Kidney glomerular epithelial cell (primary cell): ENCODE results near the gene PPFIA4.

Experiments used
- DNase-seq: peaks from one replicate; lab custom pipeline; 2025; lab: John Stamatoyannopoulos, UW

Gene PPFIA4

DNA sequence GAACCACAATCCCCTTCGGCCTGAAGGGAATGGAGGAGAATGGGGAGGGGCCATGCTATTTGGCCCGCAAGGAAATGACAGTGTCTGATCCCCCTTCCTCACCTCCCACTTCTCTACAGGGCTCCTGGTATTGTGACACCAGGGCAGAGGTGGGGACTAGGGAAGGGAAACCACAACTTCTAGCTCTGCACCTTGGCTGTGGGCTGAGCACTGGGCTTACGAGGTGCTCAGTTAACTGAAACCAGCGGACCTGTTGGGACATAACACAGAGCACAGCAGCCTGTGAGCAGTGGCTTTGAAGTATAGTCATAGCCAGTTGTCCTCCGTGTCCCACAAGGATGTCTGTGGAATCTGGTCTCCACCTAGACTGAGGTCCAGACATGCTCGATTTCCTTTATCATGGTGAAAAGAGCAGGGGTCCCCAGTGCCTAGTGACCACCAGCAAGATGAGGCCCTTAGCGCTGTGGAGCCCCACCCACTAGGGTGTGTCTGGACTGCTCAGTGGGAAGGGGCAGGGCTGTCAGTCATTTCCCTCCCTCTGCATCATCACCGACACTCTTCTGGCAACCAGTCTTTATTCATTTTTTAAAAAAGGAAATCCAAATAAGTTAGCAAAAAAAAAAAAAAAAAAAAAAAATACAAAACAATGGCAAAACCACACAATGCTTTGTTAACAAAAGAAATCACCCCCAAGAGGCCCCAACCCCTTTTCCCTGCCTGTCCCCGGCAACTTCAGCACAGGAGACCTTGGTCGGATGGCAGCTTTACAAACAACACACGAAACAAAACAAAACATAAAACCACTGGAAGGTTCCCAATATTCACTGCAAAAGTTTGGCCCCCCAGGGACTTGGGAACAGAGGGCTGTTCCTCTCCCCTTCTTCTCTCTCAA lies 56.5 kb downstream of the PPFIA4 start:
- no peak for DNase-seq

DNA sequence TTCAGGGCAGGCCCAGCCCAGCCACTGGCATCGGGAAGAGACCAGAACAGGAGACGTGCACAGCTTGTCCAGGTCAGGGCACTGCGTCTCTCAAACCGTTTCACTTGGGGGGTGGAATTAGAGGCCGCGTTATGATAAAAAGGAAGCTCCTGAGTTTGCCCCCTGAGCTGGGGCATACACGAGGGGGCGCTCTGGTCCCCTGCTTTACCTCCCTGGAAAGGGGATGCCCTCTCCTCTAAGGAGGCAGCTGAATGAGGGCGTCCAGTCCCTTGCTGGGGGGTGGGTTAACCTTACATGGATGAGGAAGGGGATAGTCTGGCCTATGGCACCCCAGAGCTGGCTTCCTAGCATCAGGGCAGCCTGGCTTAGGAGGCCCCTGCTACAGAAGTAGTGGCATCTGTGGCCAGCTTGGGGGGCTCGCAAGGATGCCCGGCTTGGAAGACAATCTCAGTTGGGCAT lies 57.2 kb downstream of the PPFIA4 start:
- no peak for DNase-seq

GRCh38 chr1:203084588-203085527 lies 58.6 kb downstream of the PPFIA4 start:
- DNase-seq, result no peak

DNA sequence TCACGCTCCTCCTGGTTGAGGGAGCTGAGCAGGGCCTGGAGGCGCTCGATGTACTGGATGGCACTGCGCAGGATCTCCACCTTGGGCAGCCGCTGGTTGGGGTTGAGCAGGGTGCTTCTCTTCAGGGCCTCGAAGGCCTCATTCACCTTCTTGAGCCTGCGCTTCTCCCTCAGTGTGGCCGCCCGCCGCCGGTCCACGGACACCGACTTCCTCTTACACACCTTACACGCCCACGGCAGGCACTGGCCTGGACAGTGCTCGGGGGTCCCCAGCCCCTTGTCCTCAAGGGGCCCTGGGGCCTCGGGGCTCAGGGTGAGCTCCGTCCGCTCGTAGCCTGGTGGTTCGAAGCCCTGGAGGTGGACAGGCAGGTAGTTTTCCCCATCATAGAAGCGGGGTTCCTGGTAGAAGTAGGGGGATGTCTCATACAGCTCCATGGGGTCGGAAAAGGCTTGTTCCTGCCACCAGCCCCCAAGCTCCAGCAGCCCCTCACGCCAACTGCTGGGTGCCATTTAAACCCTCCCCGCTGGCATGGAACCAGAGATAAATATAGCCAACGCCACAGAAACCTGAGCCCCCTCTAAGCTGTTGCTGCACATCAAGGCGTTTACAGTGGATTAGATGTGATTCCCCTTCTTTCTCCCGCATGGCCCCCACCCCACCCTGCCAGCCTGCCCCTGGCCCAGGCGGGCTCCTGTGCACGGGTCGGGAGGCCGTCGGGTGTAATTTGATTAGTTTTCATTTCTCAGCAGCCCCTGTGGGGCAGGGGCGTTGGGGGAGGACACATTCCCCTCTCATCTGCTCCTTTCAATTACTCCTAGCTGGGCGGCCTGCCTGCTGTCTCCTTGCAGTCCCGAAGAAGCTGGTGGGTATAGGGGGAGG lies 59.5 kb downstream of the PPFIA4 start, which contains the start of gene MYOG:
MYOG (minus strand) TSS at position 485 of the 879 bp plus-strand sequence; CDS start at position 434, 51 bp downstream.
- DNase-seq, result no peak

DNA sequence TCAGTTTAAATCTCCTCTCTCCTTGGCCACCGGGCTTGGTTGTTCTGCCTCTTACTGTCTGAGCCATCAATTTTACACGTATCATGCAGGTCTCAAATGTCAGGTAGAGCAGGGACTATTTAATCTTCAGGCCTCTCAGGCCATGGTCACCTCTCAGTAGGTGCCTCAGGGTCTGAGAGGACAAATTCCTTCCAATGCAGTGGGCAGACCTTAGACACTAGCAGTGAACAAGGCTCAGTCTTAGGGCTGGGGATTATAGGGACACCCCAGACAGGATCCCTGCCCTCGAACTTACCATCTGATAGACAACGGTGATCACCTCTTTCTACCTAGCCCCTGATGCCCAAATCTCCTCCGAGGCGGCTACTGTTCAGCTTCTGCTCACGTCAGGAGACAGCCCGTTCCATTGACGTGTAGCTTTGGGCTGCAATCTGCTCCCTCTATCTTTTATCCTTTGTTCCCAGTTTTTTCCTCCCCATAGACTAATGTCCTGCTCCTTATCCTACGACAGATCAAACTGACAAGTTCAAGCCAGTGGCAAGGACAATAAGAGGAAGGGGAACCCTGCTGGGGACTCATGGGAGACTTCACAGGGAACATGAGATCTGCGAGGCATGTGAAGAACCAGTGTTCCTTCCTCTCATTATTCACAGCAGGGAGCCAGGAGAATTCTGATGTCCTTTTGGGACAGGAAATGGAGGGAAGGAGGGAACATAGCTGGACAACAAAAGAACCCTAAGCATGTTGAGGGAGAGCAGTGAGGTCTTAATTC lies 60.9 kb downstream of the PPFIA4 start:
- DNase-seq, result no peak

DNA sequence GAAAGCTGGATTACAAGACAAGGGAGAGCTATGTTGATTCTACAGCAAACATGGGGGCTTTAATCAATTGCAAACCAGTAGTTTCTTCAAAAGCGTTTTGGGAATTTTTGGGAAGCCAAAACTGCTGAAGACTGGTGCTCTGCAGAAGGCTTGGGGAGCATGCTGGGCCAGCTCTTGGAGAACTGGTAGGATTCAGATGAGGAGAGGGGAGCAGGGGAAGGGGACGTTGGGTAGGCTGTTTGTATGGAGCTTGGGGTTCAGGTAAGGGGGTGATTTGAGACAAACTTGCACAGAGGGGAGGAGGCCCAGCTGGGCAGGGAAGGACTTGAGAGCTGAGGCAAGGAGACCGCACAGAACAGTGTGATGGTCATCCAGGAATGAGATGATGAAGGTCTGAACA lies 62.1 kb downstream of the PPFIA4 start:
- DNase-seq, result no peak

DNA sequence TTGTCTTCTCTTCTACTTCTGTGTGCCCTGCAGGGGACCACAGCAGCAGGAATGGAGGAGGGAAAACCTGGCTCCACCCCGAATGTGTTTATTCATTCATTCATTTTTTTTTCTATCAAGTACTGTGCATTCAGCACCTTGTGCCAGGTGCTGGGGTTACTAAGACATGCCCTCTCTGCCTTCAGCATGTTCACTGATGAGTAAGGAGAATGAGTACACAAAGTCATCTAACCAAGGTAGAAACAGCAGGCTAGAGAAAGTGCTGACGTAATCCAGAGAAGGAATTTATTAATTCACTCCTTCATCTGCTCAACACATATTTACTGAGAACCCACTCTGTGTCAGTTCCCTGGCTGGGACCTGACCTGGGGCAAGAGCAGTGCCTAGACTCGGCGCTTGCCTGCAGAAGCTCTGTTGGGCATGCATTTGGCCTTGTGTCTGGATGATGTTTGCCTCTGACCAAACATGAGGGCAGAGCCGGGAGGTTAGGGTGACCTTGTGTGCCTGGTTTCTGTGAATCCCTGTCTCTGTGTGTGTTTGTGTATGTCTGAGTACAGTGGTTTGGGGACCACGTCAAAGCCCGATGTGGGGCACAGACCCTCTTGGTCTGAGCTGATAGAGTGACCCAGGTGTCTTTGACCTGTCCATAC lies 62.8 kb downstream of the PPFIA4 start:
- no peak for DNase-seq

GRCh38 chr1:203089651-203090045 lies 63.4 kb downstream of the PPFIA4 start:
- no peak for DNase-seq

- peak; percentile 8 for DNase-seq
These were observed 64.3 kb downstream of the PPFIA4 start for GRCh38 chr1:203090421-203091198.

GRCh38 chr1:203091199-203091477 lies 64.8 kb downstream of the PPFIA4 start:
- DNase-seq, result no peak

- DNase-seq, result no peak
These were observed 65.6 kb downstream of the PPFIA4 start for GRCh38 chr1:203091761-203092330.

DNA sequence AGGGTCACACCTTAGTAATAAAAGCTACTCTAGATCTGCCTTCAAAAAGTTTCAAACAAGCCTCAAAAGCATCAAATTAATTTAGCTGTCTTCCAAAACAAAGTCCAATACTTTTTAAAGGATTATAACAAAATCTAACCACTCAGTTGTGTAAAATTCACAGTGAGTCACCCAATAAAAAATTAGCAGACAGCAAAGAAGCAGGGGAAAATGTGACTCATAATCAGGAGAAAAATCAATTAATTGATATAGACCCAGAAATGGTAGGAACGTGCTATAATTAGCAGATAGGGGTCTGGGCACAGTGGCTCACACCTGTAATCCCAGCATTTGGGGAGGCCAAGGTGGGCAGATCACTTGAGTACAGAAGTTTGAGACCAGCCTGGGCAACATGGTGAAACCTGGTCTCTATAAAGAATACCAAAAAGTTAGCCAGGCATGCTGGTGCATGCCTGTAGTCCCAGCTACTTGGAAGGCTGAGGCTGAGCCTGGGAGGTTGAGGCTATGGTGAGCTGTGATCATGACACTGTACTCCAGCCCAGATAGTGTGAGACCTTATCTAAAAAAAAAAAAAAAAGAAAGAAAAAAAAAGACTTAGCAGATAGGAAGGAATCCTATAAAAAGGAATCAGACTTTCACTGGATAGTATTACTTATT lies 67.6 kb downstream of the PPFIA4 start:
- no peak for DNase-seq

DNA sequence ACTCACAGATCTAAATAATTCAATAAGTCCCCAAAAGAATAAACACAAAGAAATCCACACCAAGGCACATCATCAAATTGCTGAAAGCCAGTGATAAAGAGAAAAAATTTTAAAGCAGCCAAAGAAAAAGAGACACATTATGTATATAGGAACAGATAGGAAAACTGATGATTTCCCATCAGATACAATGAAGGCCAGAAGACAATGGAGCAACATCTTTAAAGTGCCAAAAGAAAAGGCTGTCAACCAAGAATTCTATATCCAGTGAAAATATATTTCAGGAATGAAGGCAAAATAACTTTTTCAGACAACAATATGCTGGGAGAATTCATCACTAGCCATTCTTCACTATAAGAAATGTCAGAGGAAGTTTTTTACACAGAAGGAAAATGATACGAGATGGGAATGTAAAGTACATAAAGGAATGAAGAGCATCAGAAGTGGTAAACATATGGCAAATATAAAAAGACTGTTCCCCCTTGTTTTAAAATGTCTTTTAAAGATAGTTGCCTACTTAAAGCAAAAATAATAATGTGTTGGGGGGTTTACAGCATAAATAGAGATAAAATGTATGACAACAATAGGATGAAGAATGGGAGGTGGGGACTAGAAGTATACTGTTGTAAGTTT lies 68.9 kb downstream of the PPFIA4 start:
- no peak for DNase-seq

DNA sequence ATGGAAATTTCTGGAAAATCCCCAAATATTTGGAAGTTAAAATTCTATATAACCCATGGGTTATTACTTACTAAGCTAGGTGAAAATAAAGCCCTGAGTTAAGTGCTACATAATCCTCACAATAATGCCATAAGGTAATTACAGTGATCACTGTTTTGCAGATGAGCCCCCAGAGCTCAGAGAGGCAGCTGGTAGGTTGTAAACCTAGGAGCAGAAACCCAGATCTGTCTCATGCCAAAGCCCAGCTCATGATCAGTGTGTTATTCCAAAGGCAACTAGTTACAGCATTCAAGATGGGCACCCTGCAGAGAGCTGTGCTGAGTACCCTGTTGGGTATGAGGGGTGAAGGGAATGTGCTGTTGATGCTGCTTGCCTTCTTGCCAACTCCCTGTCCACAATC lies 70.3 kb downstream of the PPFIA4 start:
- DNase-seq, result no peak

DNA sequence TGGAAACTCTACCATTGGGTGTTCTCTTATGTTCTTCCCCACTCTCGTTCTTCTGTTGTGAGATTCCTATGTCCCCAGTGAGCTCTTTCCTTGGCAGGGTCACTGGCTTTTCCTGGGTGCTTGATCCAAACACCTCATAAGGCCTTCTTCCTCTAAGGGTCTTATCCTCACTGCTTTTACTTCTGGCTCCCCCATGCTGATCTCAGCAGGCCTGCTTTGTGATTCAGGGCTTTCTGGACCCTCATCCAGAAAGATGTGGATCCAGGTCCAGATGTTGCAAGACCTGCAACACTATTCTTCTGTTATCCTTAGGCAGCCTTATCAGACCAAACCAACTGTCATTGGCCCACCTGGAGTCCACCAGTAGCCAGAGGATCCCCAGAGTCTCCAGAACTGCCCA lies 70.7 kb downstream of the PPFIA4 start:
- DNase-seq, result no peak

- DNase-seq, result no peak
These were observed 72.2 kb downstream of the PPFIA4 start for GRCh38 chr1:203098445-203098844.

DNA sequence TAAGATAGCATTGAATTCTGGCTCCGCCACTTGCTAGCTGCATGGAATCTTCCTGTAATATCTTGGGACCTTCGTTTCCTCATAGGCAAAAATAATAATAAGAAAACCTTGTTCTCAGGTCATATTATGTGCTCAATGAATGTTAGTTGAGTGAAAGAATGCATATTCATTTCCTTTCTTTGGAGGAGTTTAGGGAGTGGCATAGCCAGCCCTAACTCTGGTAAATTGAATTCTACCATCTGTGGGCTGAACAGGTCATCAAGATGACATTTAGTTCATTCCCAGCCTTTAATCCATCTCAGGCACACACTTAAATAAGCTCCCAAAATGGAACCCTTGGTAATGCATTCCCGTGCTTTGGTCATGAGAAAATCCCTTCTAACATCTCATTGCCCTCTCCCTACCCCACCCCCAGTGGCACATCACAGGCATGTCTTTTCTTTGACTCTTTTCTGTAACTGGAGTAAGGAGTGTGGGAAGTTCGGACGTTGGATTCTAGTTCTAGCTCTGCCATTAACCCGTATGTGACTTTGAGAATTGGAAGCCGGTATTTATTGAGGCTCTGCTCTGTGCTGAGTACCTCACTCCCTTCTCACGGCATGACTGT lies 72.7 kb downstream of the PPFIA4 start:
- DNase-seq, result no peak
